ENCODE results near the gene LDLRAD3.

Gene LDLRAD3

GRCh38 chr11:35928688-35929395 lies 15.0 kb upstream of the LDLRAD3 start:
- no peak for DNase-seq

- no peak for DNase-seq
These were observed 13.4 kb upstream of the LDLRAD3 start for GRCh38 chr11:35930466-35930865.

- no peak for DNase-seq
These were observed 11.7 kb upstream of the LDLRAD3 start for GRCh38 chr11:35932121-35932520.

- DNase-seq: peak; percentile 65
These were observed 11.1 kb upstream of the LDLRAD3 start for GRCh38 chr11:35932681-35933319.

GRCh38 chr11:35933320-35933871 lies 10.5 kb upstream of the LDLRAD3 start:
- peak; percentile 63 for DNase-seq

GRCh38 chr11:35934271-35934670 lies 9.6 kb upstream of the LDLRAD3 start:
- DNase-seq: no peak

GRCh38 chr11:35934981-35935380 lies 8.9 kb upstream of the LDLRAD3 start:
- DNase-seq: no peak

GRCh38 chr11:35935390-35935789 lies 8.5 kb upstream of the LDLRAD3 start:
- no peak for DNase-seq

- DNase-seq: no peak
These were observed 6.8 kb upstream of the LDLRAD3 start for GRCh38 chr11:35937111-35937510.

GRCh38 chr11:35937700-35938099 lies 6.2 kb upstream of the LDLRAD3 start:
- DNase-seq: no peak

GRCh38 chr11:35938231-35938630 lies 5.6 kb upstream of the LDLRAD3 start:
- DNase-seq: no peak

- DNase-seq: no peak
These were observed 553 bp upstream of the LDLRAD3 start for GRCh38 chr11:35943309-35943708.

GRCh38 chr11:35944503-35945136 lies 758 bp downstream of the LDLRAD3 start:
- no peak for DNase-seq

- DNase-seq: no peak
These were observed 1.3 kb downstream of the LDLRAD3 start for GRCh38 chr11:35945137-35945518.

GRCh38 chr11:35946766-35947165 lies 2.9 kb downstream of the LDLRAD3 start:
- DNase-seq: no peak

GRCh38 chr11:35947437-35947836 lies 3.6 kb downstream of the LDLRAD3 start:
- DNase-seq: no peak

- no peak for DNase-seq
These were observed 5.4 kb downstream of the LDLRAD3 start for GRCh38 chr11:35949242-35949641.

GRCh38 chr11:35950082-35950481 lies 6.2 kb downstream of the LDLRAD3 start:
- DNase-seq: no peak

- no peak for DNase-seq
These were observed 7.8 kb downstream of the LDLRAD3 start for GRCh38 chr11:35951680-35952079.

GRCh38 chr11:35953081-35953760 lies 9.4 kb downstream of the LDLRAD3 start:
- no peak for DNase-seq

GRCh38 chr11:35954205-35954604 lies 10.3 kb downstream of the LDLRAD3 start:
- DNase-seq: no peak

- no peak for DNase-seq
These were observed 11.8 kb downstream of the LDLRAD3 start for GRCh38 chr11:35955636-35956035.

GRCh38 chr11:35962369-35963138 lies 18.7 kb downstream of the LDLRAD3 start:
- no peak for DNase-seq
